Measurements from ENCODE around the gene ZNF319.

The ZNF319 gene

DNA sequence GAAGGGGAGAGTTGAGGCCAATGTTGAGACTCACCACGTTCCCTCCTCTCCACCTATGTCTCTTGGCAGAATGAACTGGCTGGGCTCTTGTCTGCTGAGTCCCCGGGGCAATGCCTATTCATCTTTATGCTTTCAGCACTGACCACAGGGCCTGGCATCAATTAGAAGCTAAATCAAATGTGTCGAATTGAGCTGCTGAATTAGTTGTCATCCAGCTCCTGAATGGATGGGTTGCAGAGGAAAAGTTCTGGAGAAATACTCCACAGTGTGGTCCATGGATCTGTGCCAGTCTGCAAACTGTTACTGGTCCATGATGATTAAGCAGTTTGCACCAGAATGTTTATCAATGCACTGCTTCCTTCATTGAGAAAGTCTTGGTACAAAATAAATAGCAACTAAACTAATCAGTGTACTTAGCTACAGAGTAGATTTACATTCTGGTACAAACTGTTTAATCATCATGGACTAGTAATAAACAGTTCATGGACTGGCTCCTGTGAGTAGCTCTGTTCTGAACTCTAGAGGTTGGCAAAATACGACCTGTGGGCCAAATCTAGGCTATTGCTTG lies 34.2 kb downstream of the ZNF319 start:
- no peak for DNase-seq
- in situ Hi-C loops (cut with HindIII; ENCODE audit: low pct_ligation_motif_present, low pct_unique_long_range_greater_than_20kb, low sequenced_read_pairs): no loop called here

DNA sequence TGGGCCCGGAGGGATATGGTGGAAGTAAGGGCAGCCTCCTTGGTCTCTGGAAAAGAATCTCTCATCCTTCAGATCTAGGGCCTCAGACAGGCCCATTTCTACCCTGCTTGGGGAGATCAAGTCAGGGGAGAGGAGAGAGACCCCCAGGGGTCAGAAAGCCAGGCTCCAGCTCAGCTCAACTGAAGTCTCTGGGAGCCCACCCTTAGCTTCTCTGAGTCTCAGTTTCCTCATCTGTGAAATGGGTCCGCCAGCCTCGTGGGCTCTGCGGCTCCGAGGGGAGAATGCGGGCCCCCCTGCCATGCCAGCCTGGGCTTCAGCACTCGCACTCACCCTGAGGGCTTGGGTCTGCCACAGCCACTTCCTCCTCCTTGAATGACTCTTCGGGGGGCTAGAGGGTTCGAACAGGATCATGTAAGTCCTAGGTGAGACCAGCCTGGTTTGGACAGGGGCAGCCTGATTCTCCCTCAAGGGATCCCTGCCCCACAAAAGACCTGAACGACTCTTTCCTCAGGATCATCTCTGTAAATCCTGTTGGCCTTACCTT lies 36.2 kb downstream of the ZNF319 start:
- in situ Hi-C loops (cut with HindIII; ENCODE audit: low pct_ligation_motif_present, low pct_unique_long_range_greater_than_20kb, low sequenced_read_pairs): no loop called here
- no peak for DNase-seq

- in situ Hi-C loops (cut with HindIII; ENCODE audit: low pct_ligation_motif_present, low pct_unique_long_range_greater_than_20kb, low sequenced_read_pairs): no loop called here
These were observed 37.7 kb downstream of the ZNF319 start for GRCh38 chr16:57962756-57963155.

GRCh38 chr16:57962046-57962445 lies 38.4 kb downstream of the ZNF319 start:
- DNase-seq: no peak
- in situ Hi-C loops (cut with HindIII; ENCODE audit: low pct_ligation_motif_present, low pct_unique_long_range_greater_than_20kb, low sequenced_read_pairs): no loop called here

More at GRCh38 chr16:57962756-57963155, 37.7 kb downstream of the ZNF319 start:
- DNase-seq: no peak

- in situ Hi-C loops (cut with HindIII; ENCODE audit: low pct_ligation_motif_present, low pct_unique_long_range_greater_than_20kb, low sequenced_read_pairs): no loop called here
These were observed 38.9 kb downstream of the ZNF319 start for GRCh38 chr16:57961538-57961937.

DNA sequence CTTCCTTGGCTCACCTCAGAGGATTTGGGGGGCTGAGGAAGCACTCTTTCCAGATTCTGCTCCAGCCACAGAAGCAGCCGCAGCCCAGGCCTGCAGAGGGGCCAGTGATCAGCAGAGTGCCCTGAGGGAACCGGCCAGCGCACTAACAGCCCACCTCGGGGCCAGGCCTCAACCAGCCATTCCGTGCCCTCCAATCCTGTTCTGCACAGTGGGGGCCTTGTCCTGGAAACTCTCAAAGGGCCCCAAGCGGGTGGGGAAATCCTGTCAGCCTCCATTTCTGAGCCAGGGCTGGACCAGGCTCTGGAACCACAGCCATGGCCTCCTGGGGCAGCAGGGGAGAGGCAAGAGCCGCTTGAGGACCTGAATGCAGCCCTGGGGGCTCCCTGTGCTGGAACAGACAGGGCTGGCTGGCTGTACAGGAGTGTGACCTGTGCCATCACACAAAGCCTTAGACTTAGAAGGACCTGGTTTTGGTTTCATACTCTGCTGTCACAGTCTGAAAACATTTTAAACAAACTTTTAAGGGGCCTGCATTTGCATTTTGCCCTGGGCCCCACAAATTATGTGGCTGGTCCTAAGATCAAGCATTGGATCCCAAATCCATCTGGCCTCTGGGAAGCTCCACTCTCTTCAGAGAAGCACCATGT lies 39.5 kb downstream of the ZNF319 start:
- DNase-seq: no peak
- in situ Hi-C loops (cut with HindIII; ENCODE audit: low pct_ligation_motif_present, low pct_unique_long_range_greater_than_20kb, low sequenced_read_pairs): no loop called here

More at GRCh38 chr16:57961538-57961937, 38.9 kb downstream of the ZNF319 start:
- no peak for DNase-seq

GRCh38 chr16:57960310-57960709 lies 40.2 kb downstream of the ZNF319 start:
- in situ Hi-C loops (cut with HindIII; ENCODE audit: low pct_ligation_motif_present, low pct_unique_long_range_greater_than_20kb, low sequenced_read_pairs): no loop called here
- no peak for DNase-seq

DNA sequence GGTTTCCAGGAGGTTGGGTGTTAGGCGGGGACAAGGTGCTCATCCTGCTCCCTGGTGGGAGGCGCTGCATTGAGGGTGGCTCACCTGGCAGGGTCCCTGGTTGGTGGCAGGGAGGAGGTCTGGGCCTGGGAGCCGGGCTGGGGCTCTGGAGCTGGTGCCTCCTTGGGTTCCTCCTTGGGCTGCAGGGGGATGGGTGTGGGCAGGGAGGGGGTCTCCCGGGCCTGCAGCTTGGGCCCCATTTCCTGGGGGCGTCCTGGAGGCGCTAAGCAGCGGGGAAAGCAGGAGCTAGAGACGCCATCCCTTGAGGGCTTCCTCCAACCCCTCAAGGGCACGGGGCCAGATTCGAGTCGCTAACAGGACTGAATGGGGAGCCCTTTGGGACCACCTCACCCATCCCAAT lies 40.7 kb downstream of the ZNF319 start:
- DNase-seq: no peak
- in situ Hi-C loops (cut with HindIII; ENCODE audit: low pct_ligation_motif_present, low pct_unique_long_range_greater_than_20kb, low sequenced_read_pairs): no loop called here

GRCh38 chr16:57959121-57959520 lies 41.4 kb downstream of the ZNF319 start:
- in situ Hi-C loops (cut with HindIII; ENCODE audit: low pct_ligation_motif_present, low pct_unique_long_range_greater_than_20kb, low sequenced_read_pairs): no loop called here
- no peak for DNase-seq

DNA sequence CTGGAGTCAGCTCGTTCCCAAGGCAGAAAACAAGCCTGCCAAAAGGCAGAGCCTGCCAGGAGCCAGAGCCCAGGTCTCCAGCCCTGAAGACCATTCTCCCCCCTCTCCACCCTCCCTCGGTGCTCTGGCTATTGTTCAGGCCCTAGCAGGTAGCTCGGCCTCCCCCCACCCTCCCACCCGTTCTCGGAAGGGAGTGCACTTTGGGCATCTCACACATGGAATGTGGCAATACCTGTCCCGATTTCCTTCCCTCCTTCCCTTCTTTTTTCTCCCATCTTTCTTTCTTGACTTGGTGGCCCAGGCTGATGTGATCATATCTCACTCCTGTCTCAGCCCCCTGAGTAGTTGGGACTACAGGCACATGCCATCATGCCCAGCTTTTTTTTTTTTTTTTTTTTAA lies 41.9 kb downstream of the ZNF319 start:
- in situ Hi-C loops (cut with HindIII; ENCODE audit: low pct_ligation_motif_present, low pct_unique_long_range_greater_than_20kb, low sequenced_read_pairs): no loop called here
- DNase-seq: no peak

DNA sequence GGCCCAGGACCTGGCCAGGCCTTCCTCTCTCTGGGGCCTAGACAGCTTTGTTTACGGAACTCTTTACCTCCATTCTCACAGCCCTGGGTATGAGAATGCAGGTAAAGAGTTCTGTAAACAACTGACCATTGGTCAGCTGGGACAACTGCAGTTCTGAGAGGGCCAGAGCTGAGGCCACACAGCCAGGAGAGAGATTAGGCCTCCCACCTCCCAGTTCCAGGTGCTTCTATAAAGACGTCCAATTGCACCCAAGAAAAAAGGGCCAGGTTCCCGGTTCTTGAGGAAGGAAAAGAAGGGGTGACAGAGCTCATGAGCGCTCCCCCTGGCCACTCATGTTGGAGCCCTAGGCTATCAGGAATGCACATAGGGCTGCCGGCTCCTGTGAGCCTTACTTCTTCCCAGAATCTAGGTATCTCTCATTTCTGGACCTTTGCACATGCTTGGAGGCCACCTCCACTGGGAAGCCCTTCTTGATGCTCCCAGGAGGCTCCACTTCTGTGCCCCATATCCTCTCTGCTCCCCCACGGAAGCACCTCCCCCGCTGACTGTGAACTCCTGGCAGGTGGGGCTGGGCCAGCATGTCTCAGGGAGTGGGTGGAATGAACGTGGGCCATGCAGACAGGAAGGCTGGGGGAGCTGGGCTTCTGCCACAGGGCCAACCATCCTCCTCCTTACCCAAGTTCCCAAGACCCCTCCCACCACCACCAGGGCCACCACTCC lies 42.6 kb downstream of the ZNF319 start:
- in situ Hi-C loops (cut with HindIII; ENCODE audit: low pct_ligation_motif_present, low pct_unique_long_range_greater_than_20kb, low sequenced_read_pairs): no loop called here
- no peak for DNase-seq

DNA sequence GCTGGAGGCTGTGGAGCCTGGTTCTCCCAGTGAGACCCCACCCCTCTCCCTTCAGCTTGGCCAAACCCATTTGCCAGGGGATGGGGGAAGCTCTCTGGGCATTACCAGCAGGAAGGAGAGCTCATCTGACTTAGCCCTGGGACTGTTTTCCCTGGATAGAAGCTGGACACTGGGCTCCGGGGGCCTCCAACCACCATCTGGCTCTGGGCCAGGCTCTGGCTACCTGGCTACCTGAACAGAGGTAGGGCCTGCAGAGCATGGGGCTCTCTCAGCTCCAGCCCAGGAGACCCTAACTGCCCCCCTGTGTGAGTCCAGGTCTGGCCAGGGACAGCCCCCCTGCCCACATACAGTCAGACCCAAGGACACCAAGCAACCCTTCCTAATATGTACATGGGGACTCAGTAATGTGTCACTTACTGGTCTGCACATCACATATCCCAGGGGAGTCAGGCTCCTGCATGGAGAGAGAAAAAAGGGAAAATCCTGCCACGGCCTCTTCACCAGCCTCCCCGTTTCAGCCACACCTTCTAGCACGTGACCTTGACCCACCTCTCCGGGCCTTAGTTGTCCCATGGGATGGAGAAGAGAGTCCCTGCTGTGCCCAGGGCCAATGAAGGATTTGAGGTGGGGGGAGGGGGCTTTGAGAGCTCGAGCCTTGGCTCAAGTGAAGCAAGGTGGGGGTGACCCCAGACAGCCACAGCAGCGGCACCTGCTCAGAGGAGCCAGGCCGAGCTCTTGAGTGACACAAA lies 43.4 kb downstream of the ZNF319 start:
- in situ Hi-C loops (cut with HindIII; ENCODE audit: low pct_ligation_motif_present, low pct_unique_long_range_greater_than_20kb, low sequenced_read_pairs): no loop called here
- DNase-seq: no peak

- in situ Hi-C loops (cut with HindIII; ENCODE audit: low pct_ligation_motif_present, low pct_unique_long_range_greater_than_20kb, low sequenced_read_pairs): no loop called here
- no peak for DNase-seq
These were observed 44.1 kb downstream of the ZNF319 start for GRCh38 chr16:57956270-57956808.

GRCh38 chr16:57955572-57956188 lies 44.8 kb downstream of the ZNF319 start:
- in situ Hi-C loops (cut with HindIII; ENCODE audit: low pct_ligation_motif_present, low pct_unique_long_range_greater_than_20kb, low sequenced_read_pairs): no loop called here
- DNase-seq: peak; percentile 16

GRCh38 chr16:57953857-57954256 lies 46.6 kb downstream of the ZNF319 start:
- in situ Hi-C loops (cut with HindIII; ENCODE audit: low pct_ligation_motif_present, low pct_unique_long_range_greater_than_20kb, low sequenced_read_pairs): no loop called here
- DNase-seq: no peak

- in situ Hi-C loops (cut with HindIII; ENCODE audit: low pct_ligation_motif_present, low pct_unique_long_range_greater_than_20kb, low sequenced_read_pairs): no loop called here
- DNase-seq: no peak
These were observed 47.6 kb downstream of the ZNF319 start for GRCh38 chr16:57952909-57953308.

DNA sequence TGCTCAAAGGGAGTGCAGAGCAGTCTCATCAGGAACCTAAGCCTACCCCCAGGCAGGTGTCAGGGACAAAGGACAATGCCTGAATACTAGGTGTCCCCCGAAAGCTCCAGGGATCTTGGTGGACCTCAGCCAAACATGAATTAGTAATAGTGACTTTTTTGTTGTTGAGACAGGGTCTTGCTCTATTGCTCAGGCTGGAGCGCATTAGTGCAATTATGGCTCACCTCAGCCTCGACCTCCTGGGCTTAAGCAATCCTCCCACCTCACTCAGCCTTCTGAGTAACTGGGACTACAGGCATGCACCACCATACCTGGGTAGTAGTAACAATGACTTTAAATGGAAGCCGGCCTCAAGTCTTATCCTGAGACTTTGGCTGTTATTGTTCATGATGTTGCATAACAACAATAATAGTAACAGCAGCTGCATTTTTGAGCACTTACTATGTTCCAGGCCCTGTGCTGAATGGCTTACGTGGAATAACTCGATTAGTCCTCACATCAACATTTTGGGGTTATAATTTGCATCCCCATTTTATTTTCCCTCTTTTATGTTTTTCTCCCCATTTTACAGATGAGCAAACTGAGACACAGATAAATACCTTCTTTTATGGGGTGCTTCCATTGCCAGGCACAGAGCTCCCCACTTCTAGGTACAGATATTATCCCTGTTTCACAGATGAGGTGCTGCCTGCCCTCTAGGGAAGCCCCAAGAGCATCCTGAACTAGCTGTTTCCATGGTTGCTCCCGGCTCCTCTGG lies 49.1 kb downstream of the ZNF319 start:
- DNase-seq: no peak
- in situ Hi-C loops (cut with HindIII; ENCODE audit: low pct_ligation_motif_present, low pct_unique_long_range_greater_than_20kb, low sequenced_read_pairs): no loop called here

GRCh38 chr16:57950382-57950781 lies 50.1 kb downstream of the ZNF319 start:
- in situ Hi-C loops (cut with HindIII; ENCODE audit: low pct_ligation_motif_present, low pct_unique_long_range_greater_than_20kb, low sequenced_read_pairs): no loop called here
- no peak for DNase-seq
